Measurements from ENCODE around the gene TMEM201.

The TMEM201 gene

DNA sequence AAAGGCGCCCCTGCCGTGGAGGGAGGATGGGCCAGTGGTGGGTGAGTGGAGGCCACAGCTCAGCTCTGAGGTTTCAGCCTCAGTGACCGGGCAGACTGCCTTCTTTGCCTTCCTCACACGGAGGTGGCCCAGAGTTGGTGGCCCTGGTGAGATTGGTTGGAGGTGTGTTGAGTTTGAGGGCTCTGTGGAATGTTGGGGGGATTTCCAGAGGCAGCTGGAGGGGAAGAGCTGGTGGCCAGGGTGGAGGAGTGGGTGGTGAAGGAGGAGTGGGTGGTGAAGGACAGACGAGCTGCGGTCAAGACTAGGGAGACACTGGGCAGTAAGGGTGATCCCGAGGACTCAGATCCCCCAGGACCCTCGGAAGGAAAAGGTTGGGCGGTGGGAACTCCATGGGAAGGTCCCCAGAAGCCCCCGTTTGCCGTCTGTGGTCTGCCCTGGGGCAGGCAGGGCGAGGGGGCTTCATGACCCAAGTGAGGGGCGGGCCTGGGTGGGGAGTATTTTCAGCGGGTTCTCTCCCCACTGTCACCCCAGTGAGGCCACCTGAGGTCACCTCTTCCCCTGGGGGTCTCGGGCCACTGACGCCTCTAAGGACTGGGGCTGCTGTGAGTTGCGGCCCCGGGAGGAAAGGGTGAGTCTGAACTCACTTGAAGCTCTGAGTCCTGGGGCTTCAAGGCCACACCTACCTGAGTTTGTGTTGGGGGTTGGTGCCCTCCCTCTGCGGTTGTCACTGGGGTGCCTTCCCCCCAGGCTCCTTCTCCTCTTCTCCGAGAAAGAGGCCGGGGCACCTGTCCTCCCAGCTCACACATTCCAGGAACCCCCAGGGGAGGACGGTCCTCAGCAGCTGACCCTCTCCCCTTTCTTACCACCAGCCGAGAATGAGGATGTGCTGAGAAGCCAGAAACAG is 40.1 kb downstream of the TMEM201 start:
- no peak for TF ChIP-seq POLR2AphosphoS5 (IDR thresholded peaks at IDR 0.05; ENCODE audit: low read depth, low read length)
- TF ChIP-seq SIN3A (IDR thresholded peaks at IDR 0.05; ENCODE audit: borderline replicate concordance, insufficient read depth, low read length), result no peak
- TF ChIP-seq, protein P1, sequence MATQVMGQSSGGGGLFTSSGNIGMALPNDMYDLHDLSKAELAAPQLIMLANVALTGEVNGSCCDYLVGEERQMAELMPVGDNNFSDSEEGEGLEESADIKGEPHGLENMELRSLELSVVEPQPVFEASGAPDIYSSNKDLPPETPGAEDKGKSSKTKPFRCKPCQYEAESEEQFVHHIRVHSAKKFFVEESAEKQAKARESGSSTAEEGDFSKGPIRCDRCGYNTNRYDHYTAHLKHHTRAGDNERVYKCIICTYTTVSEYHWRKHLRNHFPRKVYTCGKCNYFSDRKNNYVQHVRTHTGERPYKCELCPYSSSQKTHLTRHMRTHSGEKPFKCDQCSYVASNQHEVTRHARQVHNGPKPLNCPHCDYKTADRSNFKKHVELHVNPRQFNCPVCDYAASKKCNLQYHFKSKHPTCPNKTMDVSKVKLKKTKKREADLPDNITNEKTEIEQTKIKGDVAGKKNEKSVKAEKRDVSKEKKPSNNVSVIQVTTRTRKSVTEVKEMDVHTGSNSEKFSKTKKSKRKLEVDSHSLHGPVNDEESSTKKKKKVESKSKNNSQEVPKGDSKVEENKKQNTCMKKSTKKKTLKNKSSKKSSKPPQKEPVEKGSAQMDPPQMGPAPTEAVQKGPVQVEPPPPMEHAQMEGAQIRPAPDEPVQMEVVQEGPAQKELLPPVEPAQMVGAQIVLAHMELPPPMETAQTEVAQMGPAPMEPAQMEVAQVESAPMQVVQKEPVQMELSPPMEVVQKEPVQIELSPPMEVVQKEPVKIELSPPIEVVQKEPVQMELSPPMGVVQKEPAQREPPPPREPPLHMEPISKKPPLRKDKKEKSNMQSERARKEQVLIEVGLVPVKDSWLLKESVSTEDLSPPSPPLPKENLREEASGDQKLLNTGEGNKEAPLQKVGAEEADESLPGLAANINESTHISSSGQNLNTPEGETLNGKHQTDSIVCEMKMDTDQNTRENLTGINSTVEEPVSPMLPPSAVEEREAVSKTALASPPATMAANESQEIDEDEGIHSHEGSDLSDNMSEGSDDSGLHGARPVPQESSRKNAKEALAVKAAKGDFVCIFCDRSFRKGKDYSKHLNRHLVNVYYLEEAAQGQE (IDR thresholded peaks at IDR 0.05; ENCODE audit: insufficient read depth in 1 of 2, low read depth in 2 of 2, low read length in 2 of 2), result no peak
- no peak for TF ChIP-seq FOXP2 (optimal IDR thresholded peaks at IDR 0.05; ENCODE audit: borderline replicate concordance, extremely low read depth, extremely low read length, insufficient read depth)
- no peak for TF ChIP-seq TAF1 (IDR thresholded peaks at IDR 0.05; ENCODE audit: borderline replicate concordance, insufficient read depth, low read length)

DNA sequence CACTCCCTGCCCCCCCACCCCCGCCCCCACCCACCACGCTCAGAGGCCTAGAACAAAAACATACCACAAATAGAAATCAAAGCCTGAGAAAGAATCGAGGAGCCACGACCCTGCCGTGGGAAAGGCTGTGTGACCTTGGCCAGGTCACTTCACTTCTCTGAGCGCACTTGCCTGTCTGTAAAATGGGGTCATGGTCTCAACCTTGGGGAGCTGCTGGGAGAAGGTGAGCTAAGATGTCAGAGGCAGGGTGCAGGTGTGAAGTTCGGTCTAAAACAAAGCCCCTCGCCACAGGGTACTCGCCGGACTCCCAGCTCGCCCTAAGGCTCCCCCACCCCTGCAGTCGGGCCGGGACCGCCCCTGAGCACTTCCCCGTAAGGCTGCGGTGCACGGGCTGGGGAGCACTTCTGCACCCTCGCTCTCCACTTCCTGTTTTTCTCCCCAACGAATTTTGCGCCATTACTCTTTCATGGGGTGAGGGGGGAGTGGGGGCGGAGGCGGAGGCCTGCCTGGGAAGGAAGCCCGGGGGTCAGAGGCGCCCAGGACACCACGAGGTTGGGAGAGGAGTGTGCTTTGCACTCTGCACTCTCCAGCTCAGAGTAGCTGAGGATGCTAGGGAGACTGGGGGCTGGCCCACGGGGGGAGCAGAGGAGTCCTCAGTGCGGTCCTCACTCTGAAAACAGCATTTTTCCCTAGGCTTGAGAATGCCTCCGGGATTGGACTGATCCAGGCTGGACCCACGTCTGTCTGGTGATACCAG is 40.9 kb downstream of the TMEM201 start:
- TF ChIP-seq FOXP2 (optimal IDR thresholded peaks at IDR 0.05; ENCODE audit: borderline replicate concordance, extremely low read depth, extremely low read length, insufficient read depth) (no peak), SIN3A (IDR thresholded peaks at IDR 0.05; ENCODE audit: borderline replicate concordance, insufficient read depth, low read length) (no peak), TAF1 (IDR thresholded peaks at IDR 0.05; ENCODE audit: borderline replicate concordance, insufficient read depth, low read length) (no peak), POLR2AphosphoS5 (IDR thresholded peaks at IDR 0.05; ENCODE audit: low read depth, low read length) (no peak)
- TF ChIP-seq, protein P1 (IDR thresholded peaks at IDR 0.05; ENCODE audit: insufficient read depth in 1 of 2, low read depth in 2 of 2, low read length in 2 of 2), result no peak

DNA sequence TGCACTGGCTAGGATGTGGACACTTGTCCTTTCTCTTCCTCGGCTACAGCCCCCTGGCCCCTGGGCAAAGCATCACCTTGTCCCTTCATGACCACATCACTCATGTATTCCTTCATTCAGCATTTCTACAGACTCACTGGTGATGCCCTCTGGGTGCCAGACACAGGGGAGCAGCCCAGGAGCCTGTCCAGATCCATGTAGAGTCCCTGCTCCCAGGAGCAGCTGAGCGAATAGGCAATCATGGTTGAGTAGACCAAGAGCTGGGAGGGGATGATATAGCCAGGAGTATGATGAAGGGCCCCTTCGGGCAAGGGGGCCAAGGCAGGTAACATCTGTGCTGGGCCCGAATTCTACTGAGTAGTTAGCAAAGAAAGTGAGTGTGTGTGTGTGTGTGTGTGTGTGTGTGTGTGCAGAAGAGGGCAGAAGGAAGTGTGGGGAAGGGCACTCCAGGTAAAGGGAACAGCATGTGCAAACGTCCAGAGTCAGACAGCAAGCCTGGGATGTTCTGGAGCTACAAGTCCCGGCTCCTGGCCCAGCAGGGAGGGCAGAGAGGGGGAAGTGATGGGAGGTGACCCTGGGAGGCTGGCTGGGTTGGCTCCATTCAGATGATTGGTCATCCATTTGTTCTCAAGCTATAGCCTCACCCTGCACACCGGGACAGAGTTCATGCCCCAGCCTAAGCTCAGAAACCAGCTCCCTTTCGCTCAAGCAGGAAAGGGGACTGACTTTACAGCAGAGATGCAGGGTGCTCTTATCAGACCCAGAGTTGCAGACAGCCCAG is 41.8 kb downstream of the TMEM201 start:
- TF ChIP-seq TAF1 (IDR thresholded peaks at IDR 0.05; ENCODE audit: borderline replicate concordance, insufficient read depth, low read length) (no peak), POLR2AphosphoS5 (IDR thresholded peaks at IDR 0.05; ENCODE audit: low read depth, low read length) (no peak), FOXP2 (optimal IDR thresholded peaks at IDR 0.05; ENCODE audit: borderline replicate concordance, extremely low read depth, extremely low read length, insufficient read depth) (no peak), SIN3A (IDR thresholded peaks at IDR 0.05; ENCODE audit: borderline replicate concordance, insufficient read depth, low read length) (no peak)
- TF ChIP-seq, protein P1 (IDR thresholded peaks at IDR 0.05; ENCODE audit: insufficient read depth in 1 of 2, low read depth in 2 of 2, low read length in 2 of 2), result no peak

DNA sequence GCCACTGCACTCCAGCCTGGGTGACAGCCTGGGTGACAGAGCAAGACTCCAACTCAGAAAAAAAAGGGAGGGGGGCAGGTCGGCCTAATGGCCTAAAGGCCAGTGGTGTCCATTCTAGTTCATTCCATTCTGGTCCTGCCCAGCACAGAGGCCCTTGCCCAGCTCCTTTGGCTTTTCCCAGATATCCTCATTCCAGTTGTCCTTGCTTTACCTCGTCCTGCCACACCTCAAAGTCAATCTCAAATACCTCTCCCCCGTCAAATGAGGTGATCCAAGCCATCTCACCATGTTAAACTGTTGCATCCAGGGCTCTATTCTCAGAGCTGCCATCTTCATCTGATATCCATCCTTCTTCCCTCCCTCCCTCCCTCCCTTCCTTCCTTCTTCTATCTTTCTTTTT is 42.9 kb downstream of the TMEM201 start:
- no peak for TF ChIP-seq POLR2AphosphoS5 (IDR thresholded peaks at IDR 0.05; ENCODE audit: low read depth, low read length)
- no peak for TF ChIP-seq TAF1 (IDR thresholded peaks at IDR 0.05; ENCODE audit: borderline replicate concordance, insufficient read depth, low read length)
- no peak for TF ChIP-seq FOXP2 (optimal IDR thresholded peaks at IDR 0.05; ENCODE audit: borderline replicate concordance, extremely low read depth, extremely low read length, insufficient read depth)
- TF ChIP-seq, protein P1 (IDR thresholded peaks at IDR 0.05; ENCODE audit: insufficient read depth in 1 of 2, low read depth in 2 of 2, low read length in 2 of 2), result no peak
- no peak for TF ChIP-seq SIN3A (IDR thresholded peaks at IDR 0.05; ENCODE audit: borderline replicate concordance, insufficient read depth, low read length)

Data from PFSK-1 (cell line).